GM21619 (cell line): ENCODE results near the gene C1orf50.
"Not testable (repeated sequence)": the region's sequence is repeated elsewhere in the genome, so short reads cannot be mapped to it uniquely, and the experiment has no call there.

Experiments used
- ATAC-seq: cut with Tn5 transposase; IDR thresholded peaks from one replicate; pipeline ENCODE4 v1.9.1; 2021; ENCODE audit not compliant: unreplicated experiment

Gene C1orf50

DNA sequence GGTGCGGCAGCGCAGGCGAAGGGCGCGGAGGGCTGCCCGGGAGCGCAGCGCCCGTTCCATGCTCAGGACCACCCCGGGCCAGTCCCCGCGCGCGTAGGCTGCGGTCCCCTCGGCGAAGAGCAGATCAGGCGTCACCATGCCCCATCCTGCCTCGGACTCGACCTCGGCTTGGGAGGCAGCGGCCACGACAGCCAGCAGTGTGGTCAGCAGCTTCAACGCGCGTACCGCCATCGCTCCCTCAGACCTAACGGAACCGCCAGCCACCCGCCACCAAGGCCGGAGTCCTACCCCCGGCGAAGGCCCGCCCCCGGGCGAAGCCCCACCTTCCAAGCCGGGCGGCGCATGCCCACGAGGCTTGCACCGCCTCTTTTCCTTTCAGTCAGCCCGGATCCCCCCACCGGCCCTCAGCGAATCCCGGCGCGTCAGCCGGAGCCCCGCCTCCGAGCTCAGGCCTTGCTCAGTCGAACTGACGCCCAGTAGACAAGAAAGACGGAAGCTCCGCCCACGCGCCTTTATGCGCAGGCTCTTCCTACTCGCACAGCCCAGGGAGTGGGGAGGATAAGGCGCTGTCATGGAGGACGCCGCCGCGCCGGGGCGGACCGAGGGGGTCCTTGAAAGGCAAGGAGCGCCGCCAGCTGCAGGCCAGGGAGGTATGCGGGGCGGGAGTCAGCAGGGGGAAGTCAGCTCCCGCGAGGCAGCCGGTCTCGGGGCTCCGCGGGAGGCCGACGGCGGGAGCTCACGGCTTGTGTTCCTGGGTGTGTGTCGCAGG, at the start of gene C1orf50, which contains the start of gene P3H1:
TSS of gene C1orf50 (plus strand) at position 509 of the 769 bp plus-strand sequence. CDS start at position 572, 63 bp downstream.
TSS of gene P3H1 (minus strand) at position 288 of the 769 bp plus-strand sequence. CDS start at position 231, 57 bp downstream.
- ATAC-seq: peak; percentile 85

GRCh38 chr1:42720868-42721267, 46.2 kb upstream of the C1orf50 start:
- no peak for ATAC-seq

- ATAC-seq: no peak
These were observed 45.1 kb upstream of the C1orf50 start for GRCh38 chr1:42721926-42722325.

DNA sequence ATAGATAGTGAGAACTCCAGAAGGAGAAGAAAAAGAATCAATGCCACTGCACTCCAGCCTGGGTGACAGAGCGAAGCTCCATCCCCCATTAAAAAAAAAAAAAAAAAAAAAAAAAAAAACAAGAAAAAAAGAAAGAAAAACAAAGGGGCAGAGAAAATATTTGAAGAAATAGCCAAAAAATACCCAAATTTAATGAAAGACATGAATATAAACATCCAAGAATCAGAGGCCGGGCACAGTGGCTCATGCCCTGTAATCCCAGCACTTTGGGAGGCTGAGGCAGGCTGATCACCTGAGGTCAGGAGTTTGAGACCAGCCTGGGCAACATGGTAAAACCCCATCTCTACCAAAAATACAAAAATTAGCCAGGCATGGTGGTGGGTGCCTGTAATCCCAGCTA, 44.6 kb upstream of the C1orf50 start:
- not testable (repeated sequence) for ATAC-seq

- no peak for ATAC-seq
These were observed 43.5 kb upstream of the C1orf50 start for GRCh38 chr1:42723511-42723910.

DNA sequence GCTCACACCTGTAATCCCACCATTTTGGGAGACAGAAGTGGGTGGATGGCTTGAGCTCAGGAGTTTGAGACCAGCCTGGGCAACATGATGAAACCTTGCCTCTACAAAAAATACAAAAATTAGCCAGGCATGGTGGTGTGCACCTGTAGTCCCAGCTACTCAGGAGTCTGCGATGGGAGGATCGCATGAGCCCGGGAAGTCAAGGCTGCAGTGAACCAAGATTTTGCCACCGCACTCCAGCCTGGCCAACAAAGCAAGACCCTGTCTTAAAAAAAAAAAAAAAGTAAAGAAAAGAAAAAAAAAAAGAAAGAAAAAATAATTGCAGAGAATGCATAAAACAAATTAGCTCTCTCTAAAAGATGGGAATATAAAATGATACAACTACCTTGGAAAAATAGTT, 41.2 kb upstream of the C1orf50 start:
- not testable (repeated sequence) for ATAC-seq

GRCh38 chr1:42730002-42730401, 37.0 kb upstream of the C1orf50 start:
- ATAC-seq: no peak

DNA sequence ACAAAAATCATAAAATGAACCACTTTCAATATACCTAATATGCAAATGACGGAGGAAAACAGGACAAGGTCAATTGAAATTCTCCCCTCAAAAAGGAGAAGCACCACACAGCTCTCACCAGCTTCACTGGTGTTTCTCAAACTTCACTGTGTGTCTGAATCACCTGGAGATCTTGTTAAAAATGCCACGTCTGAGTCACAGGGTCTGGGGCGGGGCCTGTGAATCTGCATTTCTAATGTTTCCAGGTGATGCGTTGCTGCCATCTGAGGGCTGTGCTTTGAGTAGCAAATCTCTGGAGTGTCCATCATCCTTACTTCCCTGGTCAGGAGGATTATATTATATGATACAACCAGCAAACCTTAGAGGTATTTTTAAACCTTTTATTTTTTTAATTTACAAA, 36.1 kb upstream of the C1orf50 start:
- ATAC-seq: no peak

- no peak for ATAC-seq
These were observed 35.5 kb upstream of the C1orf50 start for GRCh38 chr1:42731585-42731984.

- ATAC-seq: no peak
These were observed 34.8 kb upstream of the C1orf50 start for GRCh38 chr1:42732126-42732680.

DNA sequence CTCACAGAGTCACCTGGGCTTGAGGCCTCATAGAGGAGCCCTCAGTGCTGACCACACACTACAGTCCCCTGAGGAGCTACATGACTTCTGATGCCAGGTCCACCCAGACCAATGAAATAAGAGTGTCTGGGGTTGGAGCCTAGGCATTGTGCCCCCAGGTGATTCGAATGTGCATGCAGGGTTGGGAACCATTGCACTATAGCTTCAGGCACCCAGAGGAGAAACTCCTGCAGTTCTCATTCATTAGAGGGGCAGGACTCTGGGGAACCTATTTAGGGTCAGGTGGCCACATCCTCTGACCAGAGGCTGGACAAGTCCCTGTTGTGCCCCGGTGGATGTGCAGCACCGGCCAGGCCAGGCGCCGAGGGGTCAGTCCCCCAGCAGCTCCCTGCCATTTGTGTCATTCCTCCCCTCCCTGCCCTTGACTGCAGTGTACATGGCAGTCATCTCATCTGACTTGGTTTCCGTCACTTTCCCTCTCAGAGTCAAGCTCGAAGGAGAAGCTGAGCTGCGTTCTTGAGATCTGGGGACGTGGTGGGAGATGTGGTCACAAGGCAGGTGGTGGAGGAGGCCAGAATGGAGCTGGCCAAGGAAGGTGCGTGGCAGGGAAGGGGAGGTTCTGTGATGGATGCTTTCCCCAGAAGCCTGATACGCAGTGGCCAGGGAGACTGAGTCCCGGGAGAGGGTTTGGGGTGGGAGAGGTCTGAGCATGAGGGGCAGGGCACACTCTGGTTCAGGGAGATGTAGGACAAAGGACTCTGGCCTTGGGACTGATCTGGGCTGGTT, 33.4 kb upstream of the C1orf50 start:
- ATAC-seq: no peak

GRCh38 chr1:42734201-42735035, 32.6 kb upstream of the C1orf50 start:
- ATAC-seq: no peak

GRCh38 chr1:42735056-42735455, 32.0 kb upstream of the C1orf50 start:
- no peak for ATAC-seq

DNA sequence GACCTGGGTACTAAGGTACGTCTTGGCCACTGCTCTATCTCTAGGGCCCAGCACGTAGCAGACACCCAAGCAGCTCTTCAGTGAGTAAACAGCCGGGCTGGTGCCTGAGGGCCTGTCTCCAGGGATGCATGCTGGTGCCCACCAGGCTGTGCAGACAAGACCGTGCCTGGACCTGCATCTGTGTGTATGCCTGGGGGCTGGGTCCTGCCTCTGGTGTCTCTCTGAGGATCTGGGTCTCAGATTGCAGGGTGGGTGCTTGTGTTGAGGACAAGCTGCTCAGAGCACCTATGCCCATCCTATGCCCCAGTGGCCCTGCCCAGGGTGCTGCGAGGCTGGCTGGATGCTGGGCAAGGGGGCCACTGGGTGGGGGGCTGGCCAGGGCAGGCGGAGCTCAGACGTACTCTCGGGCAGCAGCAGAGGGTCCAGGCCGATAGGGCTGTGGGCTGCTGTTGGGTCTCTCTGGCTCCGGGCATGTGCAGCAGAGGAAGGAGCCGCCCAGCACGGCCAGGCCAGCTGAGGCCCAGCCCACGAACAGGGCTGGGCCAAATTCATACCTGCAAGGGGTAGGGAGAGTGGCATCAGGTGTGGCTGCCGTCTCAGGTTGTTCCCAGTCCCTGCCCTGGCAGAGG, 31.5 kb upstream of the C1orf50 start:
- no peak for ATAC-seq

- no peak for ATAC-seq
These were observed 30.9 kb upstream of the C1orf50 start for GRCh38 chr1:42736152-42736551.

GRCh38 chr1:42736571-42737200, 30.4 kb upstream of the C1orf50 start:
- no peak for ATAC-seq

DNA sequence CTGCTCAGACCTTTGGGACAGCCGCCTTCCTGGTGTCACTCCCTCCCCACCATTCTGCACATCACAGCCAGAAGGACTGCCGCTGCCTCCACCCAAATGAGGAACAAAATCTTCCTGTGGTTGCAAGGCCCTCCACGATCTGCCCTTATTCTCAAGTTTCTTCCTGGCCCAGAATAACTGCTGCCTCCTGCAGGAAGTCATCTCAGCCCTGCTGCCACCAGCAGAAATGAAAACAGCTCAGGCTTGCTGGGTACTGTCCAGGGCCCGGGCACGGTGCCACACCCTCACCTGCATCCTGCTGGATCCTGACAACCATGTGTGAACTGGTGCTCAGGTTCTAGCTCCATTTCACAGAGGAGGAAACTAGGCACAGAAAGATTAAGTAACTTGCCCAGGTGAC, 29.8 kb upstream of the C1orf50 start:
- no peak for ATAC-seq

GRCh38 chr1:42737986-42738677, 28.9 kb upstream of the C1orf50 start:
- no peak for ATAC-seq

- no peak for ATAC-seq
These were observed 28.3 kb upstream of the C1orf50 start for GRCh38 chr1:42738678-42739226.
